DMS153 treated with DMSO at 0.1 percent for 48 hours (cell line): ENCODE data around the gene CENPK.
"Not testable (repeated sequence)": the region's sequence is repeated elsewhere in the genome, so short reads cannot be mapped to it uniquely, and the experiment has no call there.

Experiments used
- DNase-seq: peaks from one replicate; lab custom pipeline; 2025; ENCODE audit not compliant: unreplicated experiment; lab: John Stamatoyannopoulos, UW

The CENPK gene

GRCh38 chr5:65562731-65563701 lies at the start of gene CENPK, which contains the start of gene PPWD1:
Gene CENPK, minus strand, starts transcription at chr5:65563168. Its CDS starts 8,261 bp downstream, at chr5:65554907.
Gene PPWD1, plus strand, starts transcription at chr5:65563296. Its CDS starts 15 bp downstream, at chr5:65563311.
- peak; percentile 71 for DNase-seq

- DNase-seq: no peak
Measured at GRCh38 chr5:65612298-65612907, 49.4 kb upstream of the CENPK start.

GRCh38 chr5:65611524-65611923 lies 48.6 kb upstream of the CENPK start:
- peak; percentile 1 for DNase-seq

- not testable (repeated sequence) for DNase-seq
Measured at GRCh38 chr5:65601761-65602160, 38.8 kb upstream of the CENPK start.

GRCh38 chr5:65588694-65589093 lies 25.7 kb upstream of the CENPK start:
- no peak for DNase-seq

GRCh38 chr5:65577141-65577540 lies 14.2 kb upstream of the CENPK start:
- no peak for DNase-seq

- no peak for DNase-seq
Measured at GRCh38 chr5:65570598-65571226, 7.7 kb upstream of the CENPK start.

- no peak for DNase-seq
Measured at GRCh38 chr5:65566505-65566904, 3.5 kb upstream of the CENPK start.

- DNase-seq: no peak
Measured at GRCh38 chr5:65563777-65564176, 809 bp upstream of the CENPK start.

GRCh38 chr5:65556718-65557117 lies 6.2 kb downstream of the CENPK start:
- DNase-seq: no peak

GRCh38 chr5:65556181-65556580 lies 6.8 kb downstream of the CENPK start:
- DNase-seq: no peak

- DNase-seq: no peak
Measured at GRCh38 chr5:65555287-65555686, 7.7 kb downstream of the CENPK start.

- no peak for DNase-seq
Measured at GRCh38 chr5:65553941-65554340, 9.0 kb downstream of the CENPK start.

GRCh38 chr5:65548281-65548680 lies 14.7 kb downstream of the CENPK start:
- no peak for DNase-seq

GRCh38 chr5:65546141-65546540 lies 16.8 kb downstream of the CENPK start:
- DNase-seq: no peak

- DNase-seq: no peak
Measured at GRCh38 chr5:65544473-65544872, 18.5 kb downstream of the CENPK start.

- DNase-seq: no peak
Measured at GRCh38 chr5:65539827-65540226, 23.1 kb downstream of the CENPK start.

- DNase-seq: no peak
Measured at GRCh38 chr5:65535529-65535987, 27.4 kb downstream of the CENPK start.

GRCh38 chr5:65530904-65531303 lies 32.1 kb downstream of the CENPK start:
- DNase-seq: no peak

- DNase-seq: no peak
Measured at GRCh38 chr5:65525726-65526125, 37.2 kb downstream of the CENPK start.

- DNase-seq: no peak
Measured at GRCh38 chr5:65512170-65512937, 50.6 kb downstream of the CENPK start.
